SU-DHL-6 (cell line): ENCODE results near the gene ACER2.

Experiments
- H2AFZ ChIP-seq: fragments of 200-600 bp; sonication (generic); 2 replicates; pipeline ENCODE4 v1.6.1; 2014; ENCODE audit warnings: low read depth, mild to moderate bottlenecking, moderate library complexity, mixed read lengths, antibody characterized with exemption, low read length; ENCODE audit not compliant: severe bottlenecking
- H3F3A ChIP-seq: fragments of 200-600 bp; shearing (Covaris generic); 2 replicates; pipeline ENCODE4 v1.6.0; 2016; ENCODE audit warnings: antibody characterized with exemption, mild to moderate bottlenecking; ENCODE audit not compliant: insufficient read depth
- H3K27ac ChIP-seq: fragments of 200-600 bp; sonication (generic); 2 replicates; pipeline ENCODE4 v1.5.1; 2016; ENCODE audit warnings: low read depth, mild to moderate bottlenecking, low read length, moderate library complexity, mixed read lengths
- H3K27me3 ChIP-seq: fragments of 200-600 bp; sonication (generic), shearing (Covaris generic); 2 replicates; pipeline ENCODE4 v1.6.0; 2014; ENCODE audit warnings: mild to moderate bottlenecking, low read length
- H3K36me3 ChIP-seq: fragments of 200-600 bp; sonication (generic); 2 replicates; pipeline ENCODE4 v1.6.1; 2014; ENCODE audit warnings: mild to moderate bottlenecking, low read length, mixed read lengths
- H3K4me2 ChIP-seq: fragments of 300-600, 200-600 bp; shearing (Covaris generic), sonication (generic); 2 replicates; pipeline ENCODE4 v1.6.0; 2014; ENCODE audit warnings: low read length, low read depth, mild to moderate bottlenecking; ENCODE audit not compliant: poor library complexity, severe bottlenecking
- H3K4me3 ChIP-seq: fragments of 200-600 bp; sonication (generic); 2 replicates; pipeline ENCODE4 v1.5.1; 2014; ENCODE audit warnings: antibody characterized with exemption, low read length, mild to moderate bottlenecking, mixed read lengths; ENCODE audit not compliant: insufficient read depth, poor library complexity, severe bottlenecking
- H3K79me2 ChIP-seq: fragments of 200-600 bp; sonication (generic); 2 replicates; pipeline ENCODE4 v1.6.1; 2014; ENCODE audit warnings: mild to moderate bottlenecking, low read length, moderate library complexity; ENCODE audit not compliant: insufficient read depth
- H3K9ac ChIP-seq: fragments of 200-600 bp; sonication (generic); 2 replicates; pipeline ENCODE4 v1.7.0; 2014; ENCODE audit warnings: mild to moderate bottlenecking, low read length
- H3K9me2 ChIP-seq: fragments of 200-600 bp; sonication (generic); replicated peaks from 2 replicates; pipeline ENCODE4 v1.6.1; 2014; ENCODE audit warnings: low read length; ENCODE audit not compliant: insufficient read depth
- H3K9me3 ChIP-seq: fragments of 200-600 bp; sonication (generic); 2 replicates; pipeline ENCODE4 v1.6.1; 2014; ENCODE audit warnings: low read length, mixed read lengths; ENCODE audit not compliant: insufficient read depth
- H4K20me1 ChIP-seq: fragments of 200-600 bp; sonication (generic); 2 replicates; pipeline ENCODE4 v1.6.1; 2014; ENCODE audit warnings: low read depth, mild to moderate bottlenecking, antibody characterized with exemption, low read length, moderate library complexity, mixed read lengths
- EZH2phosphoT487 ChIP-seq: fragments of 200-600 bp; sonication (generic), shearing (Covaris generic); conservative IDR thresholded peaks from 2 replicates; pipeline ENCODE4 v1.6.1; 2018; ENCODE audit warnings: mild to moderate bottlenecking, antibody characterized with exemption, low read length, moderate library complexity, mixed read lengths
- TF ChIP-seq, protein P1 (sequence below): fragments of 200-600 bp; sonication (generic); IDR thresholded peaks from one replicate; pipeline ENCODE4 v1.5.1; 2017; ENCODE audit warnings: antibody characterized with exemption, mild to moderate bottlenecking, low read length, moderate library complexity; ENCODE audit not compliant: insufficient read depth, poor library complexity, severe bottlenecking

The ACER2 gene

DNA sequence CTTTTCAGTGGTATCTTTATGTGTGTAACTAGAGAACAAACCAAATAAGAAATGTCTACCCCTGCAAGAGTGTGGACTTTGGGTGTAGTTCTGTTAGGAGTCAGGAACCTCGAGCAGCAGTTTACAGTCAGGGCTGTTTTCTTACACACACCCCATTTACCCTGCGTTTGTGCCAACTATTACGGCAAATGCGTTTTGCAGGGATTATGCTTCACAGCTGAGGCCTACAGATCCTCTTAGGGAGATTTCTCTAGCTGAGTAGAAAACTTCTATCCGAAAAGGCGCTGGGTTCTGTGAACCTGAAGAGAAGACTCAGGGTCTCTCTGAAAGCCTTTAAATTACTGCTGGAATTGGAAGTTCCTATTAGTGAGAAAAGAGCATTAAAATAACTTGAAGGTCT, 51.4 kb downstream of the ACER2 start:
- Histone ChIP-seq H3K4me3 (no peak overlapping the region), H2AFZ (no peak overlapping the region), H3K79me2 (no peaks in the 10 kb centered on the region), H3K27me3 (no peaks in the 10 kb centered on the region), H3K36me3 (no peaks in the 10 kb centered on the region), H3K27ac (no peak overlapping the region), H4K20me1 (no peaks in the 10 kb centered on the region), H3K4me2 (no peak overlapping the region), H3K9ac (no peak overlapping the region), H3K9me2 (no peaks in the 10 kb centered on the region), H3K9me3 (no peaks in the 10 kb centered on the region), H3F3A (no peaks in the 10 kb centered on the region)
- TF ChIP-seq, protein P1, sequence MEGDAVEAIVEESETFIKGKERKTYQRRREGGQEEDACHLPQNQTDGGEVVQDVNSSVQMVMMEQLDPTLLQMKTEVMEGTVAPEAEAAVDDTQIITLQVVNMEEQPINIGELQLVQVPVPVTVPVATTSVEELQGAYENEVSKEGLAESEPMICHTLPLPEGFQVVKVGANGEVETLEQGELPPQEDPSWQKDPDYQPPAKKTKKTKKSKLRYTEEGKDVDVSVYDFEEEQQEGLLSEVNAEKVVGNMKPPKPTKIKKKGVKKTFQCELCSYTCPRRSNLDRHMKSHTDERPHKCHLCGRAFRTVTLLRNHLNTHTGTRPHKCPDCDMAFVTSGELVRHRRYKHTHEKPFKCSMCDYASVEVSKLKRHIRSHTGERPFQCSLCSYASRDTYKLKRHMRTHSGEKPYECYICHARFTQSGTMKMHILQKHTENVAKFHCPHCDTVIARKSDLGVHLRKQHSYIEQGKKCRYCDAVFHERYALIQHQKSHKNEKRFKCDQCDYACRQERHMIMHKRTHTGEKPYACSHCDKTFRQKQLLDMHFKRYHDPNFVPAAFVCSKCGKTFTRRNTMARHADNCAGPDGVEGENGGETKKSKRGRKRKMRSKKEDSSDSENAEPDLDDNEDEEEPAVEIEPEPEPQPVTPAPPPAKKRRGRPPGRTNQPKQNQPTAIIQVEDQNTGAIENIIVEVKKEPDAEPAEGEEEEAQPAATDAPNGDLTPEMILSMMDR, result no peak
- no peak for TF ChIP-seq EZH2phosphoT487

DNA sequence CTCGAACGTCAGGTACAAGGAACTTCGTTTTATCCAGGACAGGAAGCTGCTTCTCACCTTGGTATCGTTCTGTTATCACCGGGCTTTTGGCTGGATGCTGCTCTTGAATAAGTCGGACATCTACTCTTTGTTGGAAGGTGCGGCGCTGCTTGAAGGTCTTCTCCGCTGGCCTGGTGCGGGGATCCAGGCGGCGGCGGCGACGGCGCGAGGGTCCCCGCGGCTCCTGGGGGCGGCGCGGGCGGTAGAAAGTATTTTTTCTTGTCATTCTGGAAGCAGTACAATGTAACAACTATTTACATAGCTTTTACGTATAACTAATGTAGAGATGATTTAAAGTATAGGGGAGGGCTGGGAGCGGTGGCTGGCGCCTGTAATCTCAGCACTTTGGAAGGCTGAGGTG, 52.3 kb downstream of the ACER2 start:
- TF ChIP-seq, protein P1, result no peak
- TF ChIP-seq EZH2phosphoT487, result no peak

DNA sequence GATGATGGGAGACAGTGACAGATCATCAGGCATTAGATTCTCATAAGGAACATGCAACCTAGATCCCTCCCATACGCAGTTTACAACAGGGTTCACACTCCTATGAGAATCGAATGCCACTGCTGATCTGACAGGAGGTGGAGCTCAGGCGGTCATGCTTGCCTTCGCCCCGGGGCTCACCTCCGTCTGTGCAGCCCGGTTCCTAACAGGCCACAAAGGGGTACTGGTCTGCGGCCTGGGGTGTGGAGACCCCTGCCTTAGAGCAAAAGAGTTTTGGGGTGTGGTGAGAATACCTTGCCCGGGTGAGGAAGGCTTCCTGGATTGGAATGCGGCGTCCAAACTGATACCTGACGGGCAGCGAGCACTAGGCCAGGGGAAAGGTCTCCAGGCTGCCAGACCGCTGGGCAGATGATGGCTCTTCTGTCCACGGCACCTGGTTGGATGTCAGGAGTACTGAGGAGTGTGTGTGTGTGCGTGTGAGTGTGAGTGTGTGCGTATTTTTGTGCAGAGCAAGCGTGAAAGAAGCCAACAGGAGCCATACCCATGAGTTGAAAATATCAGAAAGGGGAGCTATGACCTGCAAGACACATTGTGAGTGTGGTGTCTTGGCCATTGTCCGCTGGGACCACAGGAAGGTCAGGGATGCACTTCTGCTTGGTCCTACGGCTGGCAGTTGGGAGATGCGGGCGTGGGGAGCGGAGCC, 55.4 kb downstream of the ACER2 start:
- Histone ChIP-seq H3K4me2 (peak overlapping the region; percentile 48), H3K27me3 (no peaks in the 10 kb centered on the region), H3K79me2 (no peaks in the 10 kb centered on the region), H3K36me3 (no peaks in the 10 kb centered on the region), H2AFZ (peak overlapping the region; percentile 44), H3K27ac (no peak overlapping the region), H3K9ac (peak overlapping the region; percentile 51; the same call in 1 of the 2 replicates), H3K9me3 (no peaks in the 10 kb centered on the region), H3K4me3 (peak overlapping the region; percentile 56), H3K9me2 (no peaks in the 10 kb centered on the region), H4K20me1 (no peaks in the 10 kb centered on the region), H3F3A (no peaks in the 10 kb centered on the region)
- no peak for TF ChIP-seq EZH2phosphoT487
- TF ChIP-seq, protein P1, result no peak

More for the DNA sequence above, 52.3 kb downstream of the ACER2 start:
- H3K36me3 ChIP-seq, result no peaks in the 10 kb centered on the region
- no peak overlapping the region for H2AFZ ChIP-seq
- H3K79me2 ChIP-seq, result no peaks in the 10 kb centered on the region
- H4K20me1 ChIP-seq, result no peaks in the 10 kb centered on the region
- no peak overlapping the region for H3K4me2 ChIP-seq
- H3K4me3 ChIP-seq, result no peak overlapping the region
- H3K27me3 ChIP-seq, result no peaks in the 10 kb centered on the region
- no peak overlapping the region for H3K27ac ChIP-seq
- H3K9ac ChIP-seq, result no peak overlapping the region
- H3K9me2 ChIP-seq, result no peaks in the 10 kb centered on the region
- no peaks in the 10 kb centered on the region for H3F3A ChIP-seq
- no peaks in the 10 kb centered on the region for H3K9me3 ChIP-seq
